DOHH2 (cell line): ENCODE results near the gene DNAAF3.

ENCODE experiments used
- H3F3A ChIP-seq: fragments of 200-600 bp; sonication (generic), shearing (Covaris generic); 2 replicates; pipeline ENCODE4 v1.6.0; 2016; ENCODE audit warnings: antibody characterized with exemption, mild to moderate bottlenecking; ENCODE audit not compliant: control insufficient read depth, insufficient read depth
- H3K27ac ChIP-seq: fragments of 200-600 bp; sonication (generic); 2 replicates; pipeline ENCODE4 v1.5.1; 2014; ENCODE audit warnings: low read depth, mild to moderate bottlenecking, low read length, moderate library complexity
- H3K27me3 ChIP-seq: fragments of 200-600 bp; sonication (generic); 2 replicates; pipeline ENCODE4 v1.6.1; 2014; ENCODE audit warnings: mild to moderate bottlenecking, low read length, mixed read lengths; ENCODE audit not compliant: control insufficient read depth
- H3K36me3 ChIP-seq: fragments of 200-600 bp; sonication (generic); 2 replicates; pipeline ENCODE4 v1.6.1; 2014; ENCODE audit warnings: mild to moderate bottlenecking, low read length, moderate library complexity, mixed read lengths; ENCODE audit not compliant: control insufficient read depth
- H3K4me1 ChIP-seq: fragments of 200-600 bp; sonication (generic); 2 replicates; pipeline ENCODE4 v1.6.1; 2014; ENCODE audit warnings: mild to moderate bottlenecking, low read length, mixed read lengths; ENCODE audit not compliant: control insufficient read depth
- H3K4me2 ChIP-seq: fragments of 200-600 bp; sonication (generic); 2 replicates; pipeline ENCODE4 v1.6.0; 2014; ENCODE audit warnings: mild to moderate bottlenecking, low read length, moderate library complexity
- H3K4me3 ChIP-seq: fragments of 200-600 bp; sonication (generic); 2 replicates; pipeline ENCODE4 v1.5.1; 2014; ENCODE audit warnings: mild to moderate bottlenecking, low read length, mixed read lengths
- H3K79me2 ChIP-seq: fragments of 200-600 bp; sonication (generic); 2 replicates; pipeline ENCODE4 v1.6.1; 2014; ENCODE audit warnings: mild to moderate bottlenecking, low read length, mixed read lengths; ENCODE audit not compliant: control insufficient read depth
- H3K9me2 ChIP-seq: fragments of 200-600 bp; sonication (generic); replicated peaks from 2 replicates; pipeline ENCODE4 v1.6.1; 2014; ENCODE audit warnings: mild to moderate bottlenecking, low read length, mixed read lengths; ENCODE audit not compliant: control insufficient read depth
- H3K9me3 ChIP-seq: fragments of 200-600 bp; sonication (generic); 2 replicates; pipeline ENCODE4 v1.6.1; 2014; ENCODE audit warnings: antibody characterized with exemption, low read length, mixed read lengths; ENCODE audit not compliant: control insufficient read depth, insufficient read depth
- H4K20me1 ChIP-seq: fragments of 200-600 bp; sonication (generic); 2 replicates; pipeline ENCODE4 v1.6.0; 2014; ENCODE audit warnings: low read depth, mild to moderate bottlenecking, antibody characterized with exemption, low read length, moderate library complexity; ENCODE audit not compliant: control insufficient read depth, insufficient read depth
- EZH2phosphoT487 ChIP-seq: fragments of 200-600 bp; sonication (generic); IDR thresholded peaks from 2 replicates; pipeline ENCODE4 v1.6.1; 2017; ENCODE audit warnings: borderline replicate concordance, mild to moderate bottlenecking, antibody characterized with exemption, low read length, moderate library complexity, mixed read lengths
- TF ChIP-seq, protein P1 (sequence below): fragments of 200-600 bp; sonication (generic); IDR thresholded peaks from one replicate; pipeline ENCODE4 v1.5.1; 2014; ENCODE audit warnings: antibody characterized with exemption, mild to moderate bottlenecking, low read depth, low read length; ENCODE audit not compliant: poor library complexity, severe bottlenecking

Gene DNAAF3

DNA sequence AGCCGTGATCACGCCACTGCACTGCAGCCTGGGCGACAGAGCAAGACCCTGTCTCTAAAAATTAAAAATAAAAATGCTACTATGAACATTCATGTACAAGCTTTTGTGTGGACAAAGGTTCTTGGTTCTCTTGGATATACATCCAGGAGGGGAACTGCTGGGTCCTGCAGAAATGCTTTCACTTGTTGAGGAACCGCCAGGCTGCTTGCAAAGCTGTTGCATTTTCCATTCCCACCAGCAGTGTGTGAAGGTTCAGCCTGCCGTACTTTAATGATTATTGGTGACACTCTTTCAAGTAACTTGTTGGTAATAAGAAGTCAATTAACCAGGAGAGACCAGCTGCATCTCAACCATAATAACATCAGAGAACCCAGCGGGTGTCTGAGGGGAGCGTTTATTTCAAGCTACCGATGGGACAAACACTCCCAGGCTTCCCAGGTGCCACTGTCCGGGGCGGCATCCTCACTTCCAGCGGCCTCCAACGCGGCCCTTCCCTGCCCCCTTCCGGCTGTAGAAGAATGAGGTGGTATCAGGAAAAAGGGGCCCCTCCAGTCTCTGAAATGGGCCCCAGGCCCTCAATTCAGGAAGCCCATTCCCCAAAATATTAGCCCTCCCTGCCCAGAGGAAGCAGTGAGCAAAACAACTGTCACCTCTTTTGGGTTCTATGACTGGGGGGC is 33.8 kb downstream of the DNAAF3 start:
- H4K20me1 ChIP-seq, result no peaks in the 10 kb centered on the region
- H3K4me3 ChIP-seq, result no peak overlapping the region
- H3K9me2 ChIP-seq, result no peaks in the 10 kb centered on the region
- H3K36me3 ChIP-seq, result no peaks in the 10 kb centered on the region
- peaks cover 6% of the 10 kb centered on the region for H3F3A ChIP-seq
- no peaks in the 10 kb centered on the region for H3K9me3 ChIP-seq
- H3K27me3 ChIP-seq, result peaks cover 2% of the 10 kb centered on the region; the same call in 1 of the 2 replicates
- H3K4me2 ChIP-seq, result peak overlapping the region; percentile 69
- TF ChIP-seq, protein P1, sequence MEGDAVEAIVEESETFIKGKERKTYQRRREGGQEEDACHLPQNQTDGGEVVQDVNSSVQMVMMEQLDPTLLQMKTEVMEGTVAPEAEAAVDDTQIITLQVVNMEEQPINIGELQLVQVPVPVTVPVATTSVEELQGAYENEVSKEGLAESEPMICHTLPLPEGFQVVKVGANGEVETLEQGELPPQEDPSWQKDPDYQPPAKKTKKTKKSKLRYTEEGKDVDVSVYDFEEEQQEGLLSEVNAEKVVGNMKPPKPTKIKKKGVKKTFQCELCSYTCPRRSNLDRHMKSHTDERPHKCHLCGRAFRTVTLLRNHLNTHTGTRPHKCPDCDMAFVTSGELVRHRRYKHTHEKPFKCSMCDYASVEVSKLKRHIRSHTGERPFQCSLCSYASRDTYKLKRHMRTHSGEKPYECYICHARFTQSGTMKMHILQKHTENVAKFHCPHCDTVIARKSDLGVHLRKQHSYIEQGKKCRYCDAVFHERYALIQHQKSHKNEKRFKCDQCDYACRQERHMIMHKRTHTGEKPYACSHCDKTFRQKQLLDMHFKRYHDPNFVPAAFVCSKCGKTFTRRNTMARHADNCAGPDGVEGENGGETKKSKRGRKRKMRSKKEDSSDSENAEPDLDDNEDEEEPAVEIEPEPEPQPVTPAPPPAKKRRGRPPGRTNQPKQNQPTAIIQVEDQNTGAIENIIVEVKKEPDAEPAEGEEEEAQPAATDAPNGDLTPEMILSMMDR, result peak; percentile 71
- no peak for TF ChIP-seq EZH2phosphoT487
- peaks cover 26% of the 10 kb centered on the region for H3K4me1 ChIP-seq
- no peaks in the 10 kb centered on the region for H3K79me2 ChIP-seq
- H3K27ac ChIP-seq, result no peak overlapping the region

DNA sequence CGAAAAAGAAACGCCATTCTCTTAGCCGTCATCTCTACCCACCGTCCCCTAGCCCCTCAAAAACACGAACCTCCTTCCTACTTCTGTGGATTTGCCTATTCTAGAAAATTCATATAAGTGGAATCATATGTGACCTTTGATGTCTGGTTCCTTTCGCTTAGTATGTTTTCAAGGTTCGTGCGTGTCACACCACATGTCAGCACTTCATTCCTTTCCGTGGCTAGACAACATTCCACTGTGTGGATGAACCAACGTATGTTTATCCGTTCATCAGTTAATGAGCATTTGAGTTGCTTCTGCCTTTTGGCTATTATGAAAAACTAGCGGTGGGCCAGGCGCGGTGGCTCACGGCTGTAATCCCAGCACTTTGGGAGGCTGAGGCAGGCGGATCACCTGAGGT is 35.0 kb downstream of the DNAAF3 start:
- no peaks in the 10 kb centered on the region for H3K36me3 ChIP-seq
- TF ChIP-seq, protein P1, result no peak
- TF ChIP-seq EZH2phosphoT487, result no peak
- H3K4me3 ChIP-seq, result no peak overlapping the region
- no peaks in the 10 kb centered on the region for H3K79me2 ChIP-seq
- H3F3A ChIP-seq, result peaks cover 6% of the 10 kb centered on the region
- peaks cover 26% of the 10 kb centered on the region for H3K4me1 ChIP-seq
- no peaks in the 10 kb centered on the region for H4K20me1 ChIP-seq
- no peaks in the 10 kb centered on the region for H3K9me2 ChIP-seq
- no peak overlapping the region for H3K27ac ChIP-seq
- no peaks in the 10 kb centered on the region for H3K9me3 ChIP-seq
- H3K4me2 ChIP-seq, result no peak overlapping the region
- peaks cover 2% of the 10 kb centered on the region; the same call in 1 of the 2 replicates for H3K27me3 ChIP-seq

GRCh38 chr19:55119053-55119452 is 47.4 kb downstream of the DNAAF3 start:
- no peaks in the 10 kb centered on the region for H3K9me2 ChIP-seq
- H3K9me3 ChIP-seq, result no peaks in the 10 kb centered on the region
- H3K4me3 ChIP-seq, result peak overlapping the region; percentile 85; the same call in 1 of the 2 replicates
- H3F3A ChIP-seq, result peaks cover 6% of the 10 kb centered on the region; the same call in 1 of the 2 replicates
- TF ChIP-seq EZH2phosphoT487, result no peak
- peaks cover 44% of the 10 kb centered on the region for H3K4me1 ChIP-seq
- peaks cover 20% of the 10 kb centered on the region for H3K36me3 ChIP-seq
- H3K27me3 ChIP-seq, result no peaks in the 10 kb centered on the region
- peak overlapping the region; percentile 81 for H3K4me2 ChIP-seq
- H3K79me2 ChIP-seq, result peaks cover 42% of the 10 kb centered on the region
- H4K20me1 ChIP-seq, result peaks cover 5% of the 10 kb centered on the region
- no peak overlapping the region for H3K27ac ChIP-seq

- Histone ChIP-seq H3F3A (peaks cover 11% of the 10 kb centered on the region), H3K9me2 (no peaks in the 10 kb centered on the region), H4K20me1 (peaks cover 5% of the 10 kb centered on the region), H3K4me2 (peak overlapping the region; percentile 81), H3K4me3 (peak overlapping the region; percentile 85), H3K36me3 (peaks cover 21% of the 10 kb centered on the region), H3K4me1 (peaks cover 50% of the 10 kb centered on the region), H3K9me3 (no peaks in the 10 kb centered on the region), H3K27ac (no peak overlapping the region), H3K79me2 (peaks cover 47% of the 10 kb centered on the region), H3K27me3 (no peaks in the 10 kb centered on the region)
- TF ChIP-seq, protein P1, result no peak
- no peak for TF ChIP-seq EZH2phosphoT487
Measured at GRCh38 chr19:55118401-55118991, 47.9 kb downstream of the DNAAF3 start.
